IPS DF 19.7 (cell line): ENCODE measurements around the gene ANXA9.

Source experiments
- DNase-seq: peaks from one replicate; pipeline ENCODE4 v3.0.0-alpha.2; 2013; ENCODE audit warnings: low read depth, low spot score

ANXA9 gene

DNA sequence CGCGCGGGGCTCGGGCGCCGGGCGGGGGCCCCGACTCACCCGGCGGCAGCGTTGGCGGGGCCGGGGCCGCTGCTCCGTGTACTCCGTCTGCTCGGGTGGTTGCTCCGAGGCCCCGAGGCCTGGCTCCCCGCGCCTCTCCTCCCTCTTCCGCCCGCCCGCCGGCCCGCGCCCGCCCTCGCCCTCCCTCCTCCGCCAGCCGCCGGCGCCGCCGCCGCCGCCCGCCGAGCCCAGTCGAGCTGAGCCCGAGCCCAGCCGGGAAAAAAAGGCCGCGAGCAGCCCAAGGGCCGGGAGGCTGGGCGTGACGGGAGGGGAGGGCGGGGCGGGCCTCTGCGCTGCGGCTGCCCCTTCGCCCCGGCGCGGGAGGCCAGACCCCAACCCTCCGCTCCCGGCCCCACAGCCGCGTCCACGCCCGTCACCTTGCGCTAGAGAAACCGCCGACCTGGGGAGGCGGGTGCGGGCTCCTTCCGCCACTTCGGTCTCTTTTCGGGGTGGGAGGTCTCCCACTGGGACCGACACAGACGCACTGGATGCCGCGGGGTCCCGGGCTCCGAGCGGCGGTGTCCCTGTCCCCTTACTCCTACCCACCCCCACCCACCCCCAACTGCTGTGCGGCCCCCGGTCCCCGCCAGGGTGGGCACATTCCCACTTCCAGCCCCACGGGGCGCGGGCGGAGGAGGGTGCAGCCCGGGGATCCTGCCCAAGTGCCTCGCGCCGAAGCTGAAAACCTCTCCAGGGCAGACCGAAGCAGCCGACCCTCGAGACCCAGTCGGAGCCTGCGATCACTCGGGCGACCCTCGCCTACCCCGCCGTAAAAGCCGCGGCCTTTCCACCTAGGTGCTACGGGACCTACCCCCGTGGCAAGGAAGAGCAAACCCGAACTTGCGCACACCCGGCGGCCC, 7.3 kb upstream of the ANXA9 start, which contains the start of gene CERS2:
CERS2 (minus strand) TSS at position 256 of the 899 bp plus-strand sequence. CDS start 5,745 bp downstream, outside the sequence.
- no peak for DNase-seq

DNA sequence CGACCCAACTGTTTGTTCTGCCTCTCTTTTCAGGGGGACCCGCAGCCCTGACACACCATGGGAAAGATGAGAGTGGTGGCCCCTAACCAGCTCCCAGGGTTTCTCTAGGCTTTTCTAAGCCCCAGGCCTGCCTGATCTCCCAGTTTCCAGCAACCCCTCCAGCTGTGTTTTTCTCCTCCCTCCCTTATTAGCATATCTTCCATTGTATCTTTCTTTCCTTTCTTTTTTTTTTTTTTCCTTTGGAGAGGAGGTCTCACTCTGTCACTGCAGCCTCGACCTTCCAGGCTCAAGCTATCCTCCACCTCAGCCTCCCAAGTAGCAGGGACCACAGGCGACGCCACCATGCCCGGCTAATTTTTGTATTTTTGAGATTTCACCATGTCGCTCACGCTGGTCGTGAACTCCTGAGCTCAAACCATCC, 5.7 kb upstream of the ANXA9 start:
- DNase-seq: no peak

GRCh38 chr1:150976879-150977694, 5.0 kb upstream of the ANXA9 start:
- DNase-seq: no peak

- DNase-seq: no peak
Measured at GRCh38 chr1:150979092-150980056, 2.7 kb upstream of the ANXA9 start.

GRCh38 chr1:150981177-150981804, 801 bp upstream of the ANXA9 start:
- peak; percentile 90 for DNase-seq

- no peak for DNase-seq
Measured at GRCh38 chr1:150985179-150985825, 3.2 kb downstream of the ANXA9 start.

- no peak for DNase-seq
Measured at GRCh38 chr1:150987924-150988323, 5.8 kb downstream of the ANXA9 start.

DNA sequence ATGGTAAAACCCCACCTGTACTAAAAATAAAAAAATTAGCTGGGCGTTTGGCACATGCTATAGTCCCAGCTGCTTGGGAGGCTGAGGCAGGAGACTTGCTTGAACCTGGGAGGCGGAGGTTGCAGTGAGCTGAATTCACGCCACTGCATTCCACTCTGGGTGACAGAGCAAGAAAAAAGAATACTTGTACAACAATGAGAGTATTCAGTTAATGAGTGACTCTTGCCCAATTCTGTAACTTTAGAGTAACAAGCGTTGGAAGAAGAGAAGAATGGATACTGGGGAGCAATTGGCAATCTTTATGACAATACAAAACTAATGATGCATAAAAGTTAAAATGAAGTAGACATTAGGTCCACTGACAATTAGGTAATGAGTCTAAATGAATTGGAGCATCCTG, 10.5 kb downstream of the ANXA9 start:
- DNase-seq: no peak

DNA sequence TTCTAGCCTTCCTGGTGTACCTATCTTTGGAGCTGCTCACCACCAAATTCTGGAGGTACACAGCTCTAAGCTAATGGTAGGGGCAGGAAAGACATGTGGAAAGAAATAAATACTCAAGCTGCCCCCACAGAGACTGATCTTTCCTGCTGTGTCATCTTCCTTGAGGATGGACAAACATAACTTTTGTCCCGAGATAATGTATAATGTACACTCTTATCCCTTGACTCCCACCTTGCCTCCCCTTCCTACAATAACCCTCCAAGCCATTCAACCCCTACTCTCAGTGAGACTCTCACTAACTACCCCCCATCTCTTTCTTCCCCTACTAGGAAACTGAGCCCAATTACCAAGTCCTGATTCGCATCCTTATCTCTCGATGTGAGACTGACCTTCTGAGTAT, 12.2 kb downstream of the ANXA9 start:
- no peak for DNase-seq

DNA sequence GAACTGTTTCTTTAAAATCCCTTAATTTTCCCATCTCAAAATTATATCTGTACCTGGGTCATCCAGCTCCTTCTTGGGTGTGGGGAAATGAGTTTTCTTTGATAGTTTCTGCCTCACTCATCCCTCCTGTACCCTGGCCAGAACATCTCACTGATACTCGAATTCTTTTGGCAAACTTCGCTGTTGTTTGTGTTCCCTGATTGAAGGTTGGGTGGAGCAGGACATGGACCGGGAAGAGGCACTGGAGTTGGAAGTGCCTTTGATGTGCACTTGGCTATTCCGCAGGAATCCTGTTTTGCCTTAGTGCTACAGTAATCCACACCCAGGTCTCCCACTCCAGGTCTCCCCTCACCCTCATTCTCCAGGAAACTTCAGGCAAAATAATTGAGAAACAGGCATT, 13.4 kb downstream of the ANXA9 start:
- DNase-seq: no peak

DNA sequence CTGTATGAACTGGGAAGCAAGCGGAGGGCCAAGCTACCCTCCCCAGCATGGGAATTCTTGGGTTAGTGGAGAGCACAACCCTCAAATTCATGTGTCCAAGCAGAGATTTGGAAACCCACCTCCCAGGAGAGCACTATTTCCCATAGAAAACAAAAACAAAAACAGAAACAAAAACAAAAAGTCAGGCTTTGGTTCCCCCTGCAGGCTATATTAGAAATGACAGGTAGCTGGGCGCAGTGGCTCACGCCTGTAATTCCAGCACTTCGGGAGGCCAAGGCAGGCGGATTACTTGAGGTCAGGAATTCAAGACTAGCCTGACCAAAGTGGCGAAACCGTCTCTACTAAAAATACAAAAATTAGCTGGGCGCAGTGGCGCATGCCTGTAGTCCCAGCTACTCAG, 13.8 kb downstream of the ANXA9 start:
- DNase-seq: no peak

- no peak for DNase-seq
Measured at GRCh38 chr1:150997126-150997872, 15.2 kb downstream of the ANXA9 start.

- DNase-seq: no peak
Measured at GRCh38 chr1:150997949-150998348, 15.9 kb downstream of the ANXA9 start.

DNA sequence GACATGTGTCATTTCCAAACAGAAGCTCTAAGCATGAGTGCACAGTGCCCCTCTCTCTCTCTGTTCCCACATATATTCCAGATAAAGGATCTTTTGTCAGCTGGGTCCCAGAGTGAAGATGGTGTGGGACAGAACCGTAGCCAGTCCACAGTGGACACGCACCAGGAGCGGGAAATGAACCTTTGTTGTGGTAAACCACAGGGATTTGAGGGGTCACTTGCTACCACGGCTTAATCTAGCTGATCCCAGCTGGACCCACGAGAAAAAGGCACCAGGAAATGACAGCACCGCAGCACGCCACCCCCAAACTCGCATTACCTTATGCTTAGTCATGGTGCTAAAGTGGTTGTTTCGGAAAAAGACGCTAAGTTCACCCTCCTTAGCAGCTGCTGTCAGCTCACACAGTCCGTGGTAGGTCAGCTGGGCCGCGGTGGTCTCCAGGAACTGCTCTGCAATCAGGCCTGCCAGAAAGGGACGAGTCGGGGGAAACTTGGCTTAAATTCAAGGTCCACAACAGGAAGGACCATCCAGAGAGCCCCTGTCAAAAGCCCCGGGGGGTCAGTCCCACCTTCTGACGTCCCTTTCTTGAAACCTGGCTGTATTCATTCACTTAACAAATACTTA, 17.1 kb downstream of the ANXA9 start:
- no peak for DNase-seq

- no peak for DNase-seq
Measured at GRCh38 chr1:150999926-151000325, 17.8 kb downstream of the ANXA9 start.

GRCh38 chr1:151000408-151000807, 18.3 kb downstream of the ANXA9 start:
- DNase-seq: no peak

- DNase-seq: no peak
Measured at GRCh38 chr1:151001602-151002001, 19.5 kb downstream of the ANXA9 start.

- DNase-seq: no peak
Measured at GRCh38 chr1:151002051-151002450, 20.0 kb downstream of the ANXA9 start.

DNA sequence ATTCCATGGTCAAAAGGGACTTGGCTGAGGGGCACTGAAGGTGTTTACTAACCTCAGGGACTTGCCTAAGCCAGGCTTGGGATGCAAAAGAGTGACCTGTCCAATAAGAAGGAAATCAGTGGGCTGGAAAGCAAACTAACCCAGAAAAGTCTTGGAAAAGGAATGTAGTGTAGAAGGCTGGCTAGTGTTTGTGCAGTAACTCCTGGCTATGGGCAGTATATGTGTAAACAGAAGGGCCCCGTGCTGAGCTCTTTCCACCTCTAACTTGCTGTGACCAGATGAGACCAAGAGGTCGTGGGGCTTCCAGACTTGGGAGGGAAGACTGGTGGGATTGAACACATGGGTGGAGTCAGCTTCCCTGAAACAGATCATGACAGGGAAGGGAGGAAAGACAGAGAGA, 20.5 kb downstream of the ANXA9 start:
- no peak for DNase-seq
